HG03135 (cell line): ENCODE results near the gene DNMT3A.
"Not testable (repeated sequence)": the region's sequence is repeated elsewhere in the genome, so short reads cannot be mapped to it uniquely, and the experiment has no call there.

Experiments
- ATAC-seq: cut with Tn5 transposase; IDR thresholded peaks from one replicate; pipeline ENCODE4 v1.9.1; 2021; ENCODE audit warnings: mild to moderate bottlenecking, moderate library complexity; ENCODE audit not compliant: unreplicated experiment

The DNMT3A gene

GRCh38 chr2:25215948-25216679 is 125.6 kb downstream of the DNMT3A start:
- peak; percentile 61 for ATAC-seq

- no peak for ATAC-seq
These were observed 126.5 kb downstream of the DNMT3A start for GRCh38 chr2:25215232-25215631.

GRCh38 chr2:25213229-25213628 is 128.5 kb downstream of the DNMT3A start:
- no peak for ATAC-seq

- not testable (repeated sequence) for ATAC-seq
These were observed 130.8 kb downstream of the DNMT3A start for GRCh38 chr2:25210923-25211322.

- no peak for ATAC-seq
These were observed 134.6 kb downstream of the DNMT3A start for GRCh38 chr2:25207078-25207545.

GRCh38 chr2:25204190-25204838 is 137.4 kb downstream of the DNMT3A start:
- no peak for ATAC-seq

DNA sequence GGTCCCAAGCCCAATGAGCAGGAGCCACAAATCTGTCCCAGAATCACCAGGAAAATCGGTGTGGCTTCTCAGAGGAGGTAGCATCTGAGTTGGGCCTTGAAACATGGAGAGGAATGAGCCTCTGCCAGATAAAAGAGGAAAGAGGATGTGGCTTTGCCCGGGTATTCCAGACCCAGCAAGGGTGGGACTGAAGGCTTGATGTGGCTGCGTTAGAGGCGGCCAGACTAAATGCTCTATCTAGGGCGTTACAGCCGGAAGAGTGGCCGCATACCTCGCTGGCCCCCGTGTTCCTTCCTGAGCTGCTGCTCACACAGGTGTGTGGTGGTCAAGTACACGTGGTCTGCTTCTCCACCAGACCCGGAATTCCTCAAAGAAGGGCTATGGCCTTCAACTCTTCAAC is 139.4 kb downstream of the DNMT3A start:
- no peak for ATAC-seq

GRCh38 chr2:25201794-25202193 is 139.9 kb downstream of the DNMT3A start:
- ATAC-seq: no peak

- ATAC-seq: no peak
These were observed 140.5 kb downstream of the DNMT3A start for GRCh38 chr2:25201265-25201664.

- ATAC-seq: no peak
These were observed 143.1 kb downstream of the DNMT3A start for GRCh38 chr2:25198576-25198975.

GRCh38 chr2:25198209-25198525 is 143.6 kb downstream of the DNMT3A start:
- no peak for ATAC-seq

- no peak for ATAC-seq
These were observed 144.2 kb downstream of the DNMT3A start for GRCh38 chr2:25197336-25198208.

GRCh38 chr2:25194576-25195122 is 147.1 kb downstream of the DNMT3A start:
- no peak for ATAC-seq

DNA sequence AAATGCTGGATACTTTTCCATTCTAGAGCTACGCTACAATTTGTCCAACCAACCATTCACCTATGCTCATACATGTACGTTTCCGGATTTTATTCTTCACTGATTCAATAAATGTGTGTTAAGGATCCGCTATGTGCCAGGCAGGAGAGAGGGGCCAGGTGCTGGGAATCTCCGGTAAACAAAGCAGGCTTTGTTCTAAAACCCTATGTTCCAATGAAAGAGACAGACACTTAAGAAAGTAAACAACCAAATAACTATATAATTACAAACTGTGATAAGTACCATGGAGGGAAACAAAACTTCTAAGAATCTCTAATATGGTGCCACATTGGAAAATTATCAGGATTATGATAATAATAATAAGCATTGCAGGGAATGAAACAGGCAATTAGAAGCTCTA is 151.2 kb downstream of the DNMT3A start:
- no peak for ATAC-seq

DNA sequence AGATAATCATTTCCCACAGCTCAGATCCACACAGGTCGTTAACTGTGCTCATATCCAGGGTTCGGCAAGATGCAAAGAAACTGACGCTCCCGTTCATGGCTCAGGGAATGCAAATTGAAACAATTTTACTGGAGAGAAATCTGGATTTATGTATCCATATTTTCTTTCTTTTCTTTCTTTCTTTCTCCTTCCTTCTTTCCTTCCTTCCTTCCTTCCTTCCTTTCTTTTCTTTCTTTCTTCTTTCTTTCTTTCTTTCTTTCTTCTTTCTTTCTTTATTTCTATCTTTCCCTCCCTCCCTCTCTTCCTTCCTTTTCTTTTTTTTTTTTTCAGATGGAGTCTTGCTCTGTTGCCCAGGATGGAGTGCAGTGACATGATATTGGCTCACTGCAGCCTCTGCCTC is 153.3 kb downstream of the DNMT3A start:
- ATAC-seq: no peak

GRCh38 chr2:25187729-25188350 is 153.9 kb downstream of the DNMT3A start:
- no peak for ATAC-seq

DNA sequence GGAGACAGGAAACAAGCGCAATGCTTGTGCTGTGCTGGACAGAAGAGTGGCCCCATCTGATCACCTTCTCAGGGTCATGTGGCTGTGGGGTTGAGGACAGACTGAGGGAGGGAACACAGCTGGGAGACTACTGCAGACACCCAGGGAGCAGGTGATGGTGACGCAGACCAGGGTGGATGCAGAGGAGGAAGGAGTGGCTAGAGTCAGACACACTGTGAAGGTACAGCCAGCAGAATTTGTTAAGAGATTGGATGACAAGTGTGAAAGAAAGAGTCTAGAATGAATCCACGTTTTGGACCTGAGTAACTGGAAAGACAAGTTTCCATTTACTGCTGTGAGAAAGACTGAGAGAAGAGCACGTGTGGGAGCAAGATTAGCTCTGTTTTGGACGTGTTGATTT is 157.5 kb downstream of the DNMT3A start:
- ATAC-seq: no peak

DNA sequence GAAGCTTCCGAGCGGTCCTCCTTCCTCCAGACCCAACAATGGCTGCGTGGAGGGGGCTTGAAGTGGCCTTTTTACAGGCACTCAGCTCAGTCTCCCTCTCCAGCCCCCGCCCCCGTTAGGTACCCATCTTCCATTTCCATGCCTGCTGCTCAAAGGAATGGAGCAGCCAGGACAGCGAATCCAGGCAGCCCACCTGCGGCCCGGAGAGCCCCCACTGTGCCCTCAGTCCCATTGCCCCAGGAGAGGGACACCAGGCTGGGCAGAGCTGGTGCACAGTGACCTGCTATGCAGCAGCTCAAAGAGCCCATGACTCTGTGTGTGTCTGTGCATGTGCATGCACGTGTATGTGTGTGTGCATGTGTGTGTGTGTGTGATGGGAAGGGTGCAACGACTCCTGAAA is 162.7 kb downstream of the DNMT3A start:
- ATAC-seq: no peak
